ENCODE measurements around the gene NKX1-1.

Gene NKX1-1

GRCh38 chr4:1359144-1359501, 47.1 kb downstream of the NKX1-1 start:
- TF ChIP-seq SIN3A (IDR thresholded peaks at IDR 0.05; ENCODE audit: borderline replicate concordance, insufficient read depth, low read length) = no peak
- no peak for TF ChIP-seq REST (IDR thresholded peaks at IDR 0.05; ENCODE audit: insufficient read depth in 1 of 2, low read depth in 2 of 2, low read length in 2 of 2)
- TF ChIP-seq POLR2AphosphoS5 (IDR thresholded peaks at IDR 0.05; ENCODE audit: low read depth, low read length) = no peak
- TF ChIP-seq FOXP2 (optimal IDR thresholded peaks at IDR 0.05; ENCODE audit: borderline replicate concordance, extremely low read depth, extremely low read length, insufficient read depth) = no peak
- no peak for TF ChIP-seq TAF1 (IDR thresholded peaks at IDR 0.05; ENCODE audit: borderline replicate concordance, insufficient read depth, low read length)

- no peak for TF ChIP-seq POLR2AphosphoS5 (IDR thresholded peaks at IDR 0.05; ENCODE audit: low read depth, low read length)
- no peak for TF ChIP-seq TAF1 (IDR thresholded peaks at IDR 0.05; ENCODE audit: borderline replicate concordance, insufficient read depth, low read length)
- TF ChIP-seq REST (IDR thresholded peaks at IDR 0.05; ENCODE audit: insufficient read depth in 1 of 2, low read depth in 2 of 2, low read length in 2 of 2) = no peak
- no peak for TF ChIP-seq SIN3A (IDR thresholded peaks at IDR 0.05; ENCODE audit: borderline replicate concordance, insufficient read depth, low read length)
- no peak for TF ChIP-seq FOXP2 (optimal IDR thresholded peaks at IDR 0.05; ENCODE audit: borderline replicate concordance, extremely low read depth, extremely low read length, insufficient read depth)
Measured at GRCh38 chr4:1358421-1359143, 47.7 kb downstream of the NKX1-1 start.

GRCh38 chr4:1357356-1358248, 48.6 kb downstream of the NKX1-1 start:
- no peak for TF ChIP-seq POLR2AphosphoS5 (IDR thresholded peaks at IDR 0.05; ENCODE audit: low read depth, low read length)
- no peak for TF ChIP-seq FOXP2 (optimal IDR thresholded peaks at IDR 0.05; ENCODE audit: borderline replicate concordance, extremely low read depth, extremely low read length, insufficient read depth)
- TF ChIP-seq SIN3A (IDR thresholded peaks at IDR 0.05; ENCODE audit: borderline replicate concordance, insufficient read depth, low read length) = no peak
- TF ChIP-seq TAF1 (IDR thresholded peaks at IDR 0.05; ENCODE audit: borderline replicate concordance, insufficient read depth, low read length) = no peak
- no peak for TF ChIP-seq REST (IDR thresholded peaks at IDR 0.05; ENCODE audit: insufficient read depth in 1 of 2, low read depth in 2 of 2, low read length in 2 of 2)

GRCh38 chr4:1356181-1356998, 49.9 kb downstream of the NKX1-1 start:
- no peak for TF ChIP-seq TAF1 (IDR thresholded peaks at IDR 0.05; ENCODE audit: borderline replicate concordance, insufficient read depth, low read length)

- TF ChIP-seq TAF1 (IDR thresholded peaks at IDR 0.05; ENCODE audit: borderline replicate concordance, insufficient read depth, low read length) (no peak), FOXP2 (optimal IDR thresholded peaks at IDR 0.05; ENCODE audit: borderline replicate concordance, extremely low read depth, extremely low read length, insufficient read depth) (no peak), REST (IDR thresholded peaks at IDR 0.05; ENCODE audit: insufficient read depth in 1 of 2, low read depth in 2 of 2, low read length in 2 of 2) (no peak), SIN3A (IDR thresholded peaks at IDR 0.05; ENCODE audit: borderline replicate concordance, insufficient read depth, low read length) (no peak), POLR2AphosphoS5 (IDR thresholded peaks at IDR 0.05; ENCODE audit: low read depth, low read length) (no peak)
Measured at GRCh38 chr4:1355378-1355777, 50.9 kb downstream of the NKX1-1 start.
